Neural cell (in vitro differentiated cells): ENCODE data around the gene CUX1. TPM values are rescaled to one million over a fixed set of nuclear protein-coding genes. Genes with fewer than 3 reads are reported as not detected.

Source experiments
- H2AFZ ChIP-seq: fragments of 200-600, 300-800 bp; sonication (generic), shearing (Covaris generic); 2 replicates; pipeline ENCODE4 v1.6.0; 2014; ENCODE audit warnings: low read depth, mild to moderate bottlenecking, antibody characterized with exemption, low read length, moderate library complexity
- H3F3A ChIP-seq: fragments of 200-600 bp; shearing (Covaris generic); 2 replicates; pipeline ENCODE4 v1.6.1; 2016; ENCODE audit warnings: mild to moderate bottlenecking, moderate library complexity, mixed read lengths, antibody characterized with exemption, low read length; ENCODE audit not compliant: insufficient read depth, poor library complexity, severe bottlenecking
- H3K27ac ChIP-seq: fragments of 200-600, 300-800 bp; sonication (generic), shearing (Covaris generic); 2 replicates; pipeline ENCODE4 v1.5.1; 2014; ENCODE audit warnings: mild to moderate bottlenecking, low read length, moderate library complexity
- H3K27me3 ChIP-seq: fragments of 300-800, 200-600 bp; sonication (generic), shearing (Covaris generic); 2 replicates; pipeline ENCODE4 v1.6.0; 2014; ENCODE audit warnings: mild to moderate bottlenecking, low read depth, low read length, moderate library complexity; ENCODE audit not compliant: insufficient read depth
- H3K36me3 ChIP-seq: fragments of 300-800, 200-600 bp; sonication (generic), shearing (Covaris generic); 2 replicates; pipeline ENCODE4 v1.5.1; 2014; ENCODE audit warnings: mild to moderate bottlenecking, antibody characterized with exemption, low read length, moderate library complexity; ENCODE audit not compliant: insufficient read depth
- H3K4me2 ChIP-seq: fragments of 300-800, 200-600 bp; sonication (generic), shearing (Covaris generic); 2 replicates; pipeline ENCODE4 v1.6.0; 2014; ENCODE audit warnings: mild to moderate bottlenecking, low read length
- H3K4me3 ChIP-seq: fragments of 300-800, 200-600 bp; sonication (generic), shearing (Covaris generic); 2 replicates; pipeline ENCODE4 v1.5.1; 2014; ENCODE audit warnings: mild to moderate bottlenecking, low read length, moderate library complexity
- H3K79me2 ChIP-seq: fragments of 200-600 bp; shearing (Covaris generic); replicated peaks from 2 replicates; pipeline ENCODE4 v1.6.0; 2014; ENCODE audit warnings: mild to moderate bottlenecking, low read length, moderate library complexity; ENCODE audit not compliant: insufficient read depth
- H3K9ac ChIP-seq: fragments of 300-800, 200-600 bp; sonication (generic), shearing (Covaris generic); 2 replicates; pipeline ENCODE4 v1.6.1; 2016; ENCODE audit warnings: mild to moderate bottlenecking, low read length, mixed read lengths
- H3K9me2 ChIP-seq: fragments of 200-600 bp; shearing (Covaris generic); 2 replicates; pipeline ENCODE4 v1.6.1; 2016; ENCODE audit warnings: mild to moderate bottlenecking, low read length, mixed read lengths; ENCODE audit not compliant: insufficient read depth
- H3K9me3 ChIP-seq: fragments of 200-600, 300-800 bp; sonication (generic), shearing (Covaris generic); 2 replicates; pipeline ENCODE4 v1.6.1; 2016; ENCODE audit warnings: mild to moderate bottlenecking, mixed run types, low read length, moderate library complexity, mixed read lengths
- H4K20me1 ChIP-seq: fragments of 200-600 bp; shearing (Covaris generic); 2 replicates; pipeline ENCODE4 v1.6.1; 2016; ENCODE audit warnings: mild to moderate bottlenecking, mixed run types; ENCODE audit not compliant: insufficient read depth
- EP300 ChIP-seq: fragments of 450-650 bp; conservative IDR thresholded peaks from 2 replicates; pipeline ENCODE4 v1.6.1; 2014; ENCODE audit warnings: antibody characterized with exemption, mild to moderate bottlenecking, moderate library complexity; ENCODE audit not compliant: poor library complexity, severe bottlenecking
- EZH2 ChIP-seq: fragments of 200-600, 300-800 bp; shearing (Covaris generic), sonication (generic); IDR thresholded peaks from 2 replicates; pipeline ENCODE4 v1.6.1; 2014; ENCODE audit warnings: antibody characterized with exemption, low read length, borderline replicate concordance, mild to moderate bottlenecking; ENCODE audit not compliant: insufficient read depth, poor library complexity, severe bottlenecking
- RAD21 ChIP-seq: fragments of 450-650 bp; conservative IDR thresholded peaks from 2 replicates; pipeline ENCODE4 v1.6.1; 2014; ENCODE audit warnings: antibody characterized with exemption, mild to moderate bottlenecking, moderate library complexity
- REST ChIP-seq: IDR thresholded peaks from 2 replicates; pipeline ENCODE4 v1.6.1; 2012; ENCODE audit warnings: borderline replicate concordance
- SMC3 ChIP-seq: fragments of 450-650 bp; conservative IDR thresholded peaks from 2 replicates; pipeline ENCODE4 v1.6.1; 2014; ENCODE audit warnings: antibody characterized with exemption, mild to moderate bottlenecking, moderate library complexity; ENCODE audit not compliant: poor library complexity
- TAF1 ChIP-seq: IDR thresholded peaks from 2 replicates; pipeline ENCODE4 v1.6.1; 2012; ENCODE audit warnings: low read depth
- polyA plus RNA-seq: library from polyadenylated mRNA; depleted of rRNA; stranded (reverse); fragments of >200 nt; gene quantifications from 2 replicates; pipeline ENCODE4 v1.2.3, GENCODE V29; 2014
- TF ChIP-seq, protein P1 (sequence below): fragments of 450-650 bp; IDR thresholded peaks from 2 replicates; pipeline ENCODE4 v1.5.1; 2014; ENCODE audit warnings: antibody characterized with exemption, mild to moderate bottlenecking, moderate library complexity; ENCODE audit not compliant: poor library complexity, severe bottlenecking

The CUX1 gene
- polyA plus RNA-seq, 1 donor from 2014 or later: 26.6 TPM

DNA sequence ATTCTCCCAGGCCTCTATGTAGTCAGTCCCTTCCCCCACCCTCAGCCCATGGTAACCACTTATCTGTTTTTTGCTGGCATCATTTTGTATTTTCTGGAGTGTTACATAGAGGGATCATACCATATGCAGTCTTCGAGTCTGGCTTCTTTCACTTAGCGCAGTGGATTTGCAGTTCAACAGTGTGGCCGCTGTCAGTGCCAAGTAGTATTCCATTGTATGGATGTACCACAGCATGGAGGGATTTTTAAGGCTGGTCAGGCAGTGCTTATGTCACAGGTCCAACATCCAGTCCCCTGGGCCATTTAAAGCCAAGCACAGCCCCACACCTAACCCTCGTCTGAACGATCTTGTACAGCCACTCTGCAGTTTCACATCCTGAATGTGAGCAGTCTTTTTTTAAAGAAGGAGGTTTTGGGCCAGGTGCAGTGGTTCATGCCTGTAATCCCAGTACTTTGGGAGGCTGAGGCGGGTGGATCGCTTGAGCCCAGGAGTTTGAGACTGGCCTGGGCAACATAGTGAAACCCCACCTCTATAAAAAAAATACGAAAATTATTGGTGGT lies 121.8 kb downstream of the CUX1 start:
- H3K4me3 ChIP-seq: no peak overlapping the region
- TF ChIP-seq REST (no peak), EZH2 (no peak), EP300 (no peak), RAD21 (no peak)
- TF ChIP-seq, protein P1, sequence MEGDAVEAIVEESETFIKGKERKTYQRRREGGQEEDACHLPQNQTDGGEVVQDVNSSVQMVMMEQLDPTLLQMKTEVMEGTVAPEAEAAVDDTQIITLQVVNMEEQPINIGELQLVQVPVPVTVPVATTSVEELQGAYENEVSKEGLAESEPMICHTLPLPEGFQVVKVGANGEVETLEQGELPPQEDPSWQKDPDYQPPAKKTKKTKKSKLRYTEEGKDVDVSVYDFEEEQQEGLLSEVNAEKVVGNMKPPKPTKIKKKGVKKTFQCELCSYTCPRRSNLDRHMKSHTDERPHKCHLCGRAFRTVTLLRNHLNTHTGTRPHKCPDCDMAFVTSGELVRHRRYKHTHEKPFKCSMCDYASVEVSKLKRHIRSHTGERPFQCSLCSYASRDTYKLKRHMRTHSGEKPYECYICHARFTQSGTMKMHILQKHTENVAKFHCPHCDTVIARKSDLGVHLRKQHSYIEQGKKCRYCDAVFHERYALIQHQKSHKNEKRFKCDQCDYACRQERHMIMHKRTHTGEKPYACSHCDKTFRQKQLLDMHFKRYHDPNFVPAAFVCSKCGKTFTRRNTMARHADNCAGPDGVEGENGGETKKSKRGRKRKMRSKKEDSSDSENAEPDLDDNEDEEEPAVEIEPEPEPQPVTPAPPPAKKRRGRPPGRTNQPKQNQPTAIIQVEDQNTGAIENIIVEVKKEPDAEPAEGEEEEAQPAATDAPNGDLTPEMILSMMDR: no peak
- no peak overlapping the region for H3K27ac ChIP-seq
- H3K4me2 ChIP-seq: no peak overlapping the region
- no peaks in the 10 kb centered on the region for H3K36me3 ChIP-seq
- H3K9me3 ChIP-seq: no peaks in the 10 kb centered on the region
- no peaks in the 10 kb centered on the region for H3K9me2 ChIP-seq
- H3K9ac ChIP-seq: no peak overlapping the region
- no peaks in the 10 kb centered on the region for H3K27me3 ChIP-seq
- no peaks in the 10 kb centered on the region for H4K20me1 ChIP-seq
- no peaks in the 10 kb centered on the region for H3F3A ChIP-seq
- peaks cover 2% of the 10 kb centered on the region for H3K79me2 ChIP-seq
- H2AFZ ChIP-seq: no peak overlapping the region

GRCh38 chr7:101940151-101940550 lies 122.7 kb downstream of the CUX1 start:
- no peaks in the 10 kb centered on the region for H3K27me3 ChIP-seq
- no peaks in the 10 kb centered on the region for H3F3A ChIP-seq
- H3K4me3 ChIP-seq: no peak overlapping the region
- H3K9ac ChIP-seq: no peak overlapping the region
- H3K36me3 ChIP-seq: no peaks in the 10 kb centered on the region
- H4K20me1 ChIP-seq: no peaks in the 10 kb centered on the region
- no peak overlapping the region for H3K27ac ChIP-seq
- no peak overlapping the region for H2AFZ ChIP-seq
- no peaks in the 10 kb centered on the region for H3K9me3 ChIP-seq
- no peak overlapping the region for H3K4me2 ChIP-seq
- H3K9me2 ChIP-seq: no peaks in the 10 kb centered on the region
- TF ChIP-seq SMC3: no peak
- no peak for TF ChIP-seq TAF1
- TF ChIP-seq, protein P1: no peak
- H3K79me2 ChIP-seq: peaks cover 2% of the 10 kb centered on the region
